T-helper 2 cell treated with Interferon-gamma antibody and Interleukin-4, amounts not matched to agents 100 ng/mL and 5 ng/mL, for 36 hours (primary cell): ENCODE data around the gene CHMP3. TPM values are rescaled to one million over a fixed set of nuclear protein-coding genes. Genes with fewer than 3 reads are reported as not detected.
"Not testable (repeated sequence)": the region's sequence is repeated elsewhere in the genome, so short reads cannot be mapped to it uniquely, and the experiment has no call there.

Source experiments
- intact Hi-C: fragments of 100-400 bp; cut with micrococcal nuclease; formaldehyde crosslinking; loops from one replicate; pipeline ENCODE4 v1.15.1; 2023
- total RNA-seq: library from RNA; stranded (reverse); gene quantifications from 2 replicates; pipeline ENCODE4 v1.2.3, GENCODE V29; 2022

The CHMP3 gene
- 46.0 and 51.8 TPM in 2 replicates for total RNA-seq

- intact Hi-C loops: loop anchor here (1.0 to 10.0 kb wide), 5 partner anchors 22 to 456 kb away; partner anchors contain the start of genes IMMT, MRPL35, PTCD3 and RNF103
These were observed at the start of gene CHMP3 for GRCh38 chr2:86562922-86563649. Gene CHMP3, minus strand, starts transcription at chr2:86563443. Its CDS starts 95 bp downstream, at chr2:86563348.

GRCh38 chr2:86610871-86611270, 47.6 kb upstream of the CHMP3 start:
- intact Hi-C loops: no loop called here

GRCh38 chr2:86608832-86609410, 45.7 kb upstream of the CHMP3 start:
- intact Hi-C loops: no loop called here

GRCh38 chr2:86603905-86604304, 40.7 kb upstream of the CHMP3 start:
- intact Hi-C loops: no loop called here

GRCh38 chr2:86598966-86599365, 35.7 kb upstream of the CHMP3 start:
- intact Hi-C loops: no loop called here

- intact Hi-C loops: no loop called here
These were observed 32.9 kb upstream of the CHMP3 start for GRCh38 chr2:86596118-86596517.

- intact Hi-C loops: no loop called here
These were observed 30.0 kb upstream of the CHMP3 start for GRCh38 chr2:86593266-86593665.

- intact Hi-C loops: no loop called here
These were observed 29.4 kb upstream of the CHMP3 start for GRCh38 chr2:86592547-86593230.

GRCh38 chr2:86589701-86590100, 26.5 kb upstream of the CHMP3 start:
- intact Hi-C loops: not testable (repeated sequence)

- intact Hi-C loops: loop anchor here (2.0 kb wide), 1 partner anchor 22 kb away; the partner anchor contains the start of gene CHMP3
These were observed 21.1 kb upstream of the CHMP3 start for GRCh38 chr2:86584151-86584913.

- intact Hi-C loops: no loop called here
These were observed 17.3 kb upstream of the CHMP3 start for GRCh38 chr2:86580560-86580959.

GRCh38 chr2:86577817-86578456, 14.7 kb upstream of the CHMP3 start:
- intact Hi-C loops: no loop called here

- intact Hi-C loops: no loop called here
These were observed 6.8 kb upstream of the CHMP3 start for GRCh38 chr2:86570059-86570458.

- intact Hi-C loops: loop anchor here (10.0 kb wide), 1 partner anchor 372 kb away; the partner anchor contains the start of genes IMMT and MRPL35
These were observed 3.6 kb upstream of the CHMP3 start for GRCh38 chr2:86566821-86567190.

GRCh38 chr2:86566158-86566820, 3.0 kb upstream of the CHMP3 start:
- intact Hi-C loops: loop anchor here (10.0 kb wide), 1 partner anchor 371 kb away; the partner anchor contains the start of genes IMMT and MRPL35

- intact Hi-C loops: loop anchor here (1.0 to 10.0 kb wide), 5 partner anchors 21 to 457 kb away; partner anchors contain the start of genes IMMT, MRPL35, PTCD3 and RNF103
These were observed 413 bp upstream of the CHMP3 start for GRCh38 chr2:86563650-86564061.

GRCh38 chr2:86562485-86562921, 740 bp downstream of the CHMP3 start:
- intact Hi-C loops: loop anchor here (2.0 to 10.0 kb wide), 3 partner anchors 22 to 456 kb away; partner anchors contain the start of genes IMMT, MRPL35 and PTCD3

GRCh38 chr2:86557836-86558235, 5.4 kb downstream of the CHMP3 start:
- intact Hi-C loops: no loop called here

- intact Hi-C loops: no loop called here
These were observed 6.7 kb downstream of the CHMP3 start for GRCh38 chr2:86556508-86556907.

- intact Hi-C loops: no loop called here
These were observed 10.4 kb downstream of the CHMP3 start for GRCh38 chr2:86552889-86553288.
